T-helper 2 cell treated with Interferon-gamma antibody and Interleukin-4, amounts not matched to agents 100 ng/mL and 5 ng/mL, for 36 hours (primary cell): ENCODE results near the gene SCAMP2. TPM values are rescaled to one million over a fixed set of nuclear protein-coding genes. Genes with fewer than 3 reads are reported as not detected.

Experiments used
- intact Hi-C: fragments of 100-400 bp; cut with micrococcal nuclease; formaldehyde crosslinking; loops from one replicate; pipeline ENCODE4 v1.15.1; 2023
- total RNA-seq: library from RNA; stranded (reverse); gene quantifications from 2 replicates; pipeline ENCODE4 v1.2.3, GENCODE V29; 2022

SCAMP2 gene
- total RNA-seq, 1 donor from 2014 or later = 132 TPM

- intact Hi-C loops = no loop called here
These were observed 49.8 kb downstream of the SCAMP2 start for GRCh38 chr15:74823324-74823723.

- intact Hi-C loops = no loop called here
These were observed 50.9 kb downstream of the SCAMP2 start for GRCh38 chr15:74822233-74822632.

GRCh38 chr15:74821790-74822158, 51.4 kb downstream of the SCAMP2 start:
- intact Hi-C loops = no loop called here

- intact Hi-C loops = no loop called here
These were observed 51.9 kb downstream of the SCAMP2 start for GRCh38 chr15:74821091-74821789.

GRCh38 chr15:74820056-74820455, 53.1 kb downstream of the SCAMP2 start:
- intact Hi-C loops = no loop called here

GRCh38 chr15:74817370-74817737, 55.8 kb downstream of the SCAMP2 start:
- intact Hi-C loops = no loop called here

- intact Hi-C loops = no loop called here
These were observed 56.4 kb downstream of the SCAMP2 start for GRCh38 chr15:74816624-74817369.

GRCh38 chr15:74815961-74816360, 57.2 kb downstream of the SCAMP2 start:
- intact Hi-C loops = no loop called here

GRCh38 chr15:74815121-74815934, 57.8 kb downstream of the SCAMP2 start:
- intact Hi-C loops = no loop called here

GRCh38 chr15:74812533-74812932, 60.6 kb downstream of the SCAMP2 start, which contains the start of gene LMAN1L:
Gene LMAN1L (plus strand): TSS chr15:74812835. CDS start chr15:74812855, 20 bp downstream.
- intact Hi-C loops = no loop called here

- intact Hi-C loops = no loop called here
These were observed 63.2 kb downstream of the SCAMP2 start for GRCh38 chr15:74809956-74810355.

- intact Hi-C loops = no loop called here
These were observed 63.9 kb downstream of the SCAMP2 start for GRCh38 chr15:74809242-74809641.

- intact Hi-C loops = no loop called here
These were observed 64.3 kb downstream of the SCAMP2 start for GRCh38 chr15:74808840-74809229.

- intact Hi-C loops = no loop called here
These were observed 64.9 kb downstream of the SCAMP2 start for GRCh38 chr15:74808078-74808839.

GRCh38 chr15:74807282-74807681, 65.9 kb downstream of the SCAMP2 start:
- intact Hi-C loops = no loop called here

GRCh38 chr15:74804935-74805334, 68.2 kb downstream of the SCAMP2 start:
- intact Hi-C loops = no loop called here

- intact Hi-C loops = no loop called here
These were observed 70.2 kb downstream of the SCAMP2 start for GRCh38 chr15:74802862-74803447.

GRCh38 chr15:74802290-74802689, 70.9 kb downstream of the SCAMP2 start:
- intact Hi-C loops = no loop called here

GRCh38 chr15:74801311-74801997, 71.7 kb downstream of the SCAMP2 start:
- intact Hi-C loops = no loop called here

GRCh38 chr15:74800559-74801094, 72.5 kb downstream of the SCAMP2 start:
- intact Hi-C loops = loop anchor here (1.0 kb wide), 3 partner anchors 20 to 165 kb away; no protein-coding TSS in a partner anchor
